GM21447 (cell line): Measurements from ENCODE around the gene CLEC3B.
"Not testable (repeated sequence)": the region's sequence is repeated elsewhere in the genome, so short reads cannot be mapped to it uniquely, and the experiment has no call there.

Source experiments
- ATAC-seq: cut with Tn5 transposase; IDR thresholded peaks from one replicate; pipeline ENCODE4 v1.9.1; 2021; ENCODE audit not compliant: unreplicated experiment

The CLEC3B gene

DNA sequence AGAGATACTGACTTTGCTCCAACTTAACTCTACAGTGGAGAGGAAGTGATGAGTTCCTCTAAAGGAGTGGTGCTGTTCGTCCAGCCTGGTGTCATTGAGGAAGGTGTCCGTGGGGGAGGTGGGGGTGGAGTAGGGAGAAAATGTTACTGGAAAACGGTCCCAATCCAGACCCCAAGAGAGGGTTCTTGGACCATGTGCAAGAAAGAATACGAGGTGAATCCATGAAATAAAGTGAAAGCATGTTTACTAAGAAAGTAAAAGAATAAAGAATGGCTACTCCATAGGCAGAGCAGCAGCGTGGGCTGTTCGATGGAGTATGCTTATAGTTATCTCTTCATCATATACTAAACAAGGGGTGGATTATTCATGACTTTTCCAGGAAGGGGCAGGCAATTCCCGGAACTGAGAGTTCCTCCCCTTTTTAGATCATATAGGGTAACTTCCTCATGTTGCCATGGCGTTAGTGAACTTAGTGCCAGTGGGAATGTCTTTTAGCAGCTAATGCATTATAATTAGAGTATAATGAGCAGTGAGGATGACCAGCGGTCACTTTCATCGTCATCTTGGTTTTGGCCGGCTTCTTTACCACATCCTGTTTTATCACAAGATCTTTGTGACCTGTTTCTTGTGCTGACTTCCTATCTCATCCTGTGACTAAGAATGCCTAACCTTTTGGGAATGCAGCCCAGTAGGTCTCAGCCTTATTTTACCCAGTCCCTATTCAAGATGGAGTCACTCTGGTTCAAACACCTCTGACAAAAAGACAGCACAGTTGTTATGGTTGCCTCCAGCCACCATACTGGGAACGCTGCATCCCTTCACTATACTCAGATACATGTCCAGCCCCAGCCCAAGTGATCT lies 38.6 kb downstream of the CLEC3B start:
- ATAC-seq: no peak

DNA sequence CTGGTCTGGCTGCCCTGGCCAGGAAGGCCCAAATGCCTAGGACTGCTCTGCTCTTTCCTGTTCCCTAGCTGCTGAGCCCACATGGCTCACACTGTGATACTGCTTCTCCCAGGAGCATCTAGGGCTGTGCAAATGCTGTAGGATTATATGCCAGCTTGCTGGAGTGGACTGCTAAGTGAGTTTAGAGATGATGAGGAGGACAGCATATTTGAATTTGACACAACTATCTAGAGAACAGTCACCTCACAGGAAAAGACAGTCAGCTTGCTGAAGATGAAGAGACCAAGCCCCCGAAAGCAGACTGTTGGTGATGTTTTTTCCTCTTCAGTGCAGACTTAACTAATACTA lies 39.2 kb downstream of the CLEC3B start:
- no peak for ATAC-seq

GRCh38 chr3:45066109-45066801 lies 40.2 kb downstream of the CLEC3B start:
- no peak for ATAC-seq

DNA sequence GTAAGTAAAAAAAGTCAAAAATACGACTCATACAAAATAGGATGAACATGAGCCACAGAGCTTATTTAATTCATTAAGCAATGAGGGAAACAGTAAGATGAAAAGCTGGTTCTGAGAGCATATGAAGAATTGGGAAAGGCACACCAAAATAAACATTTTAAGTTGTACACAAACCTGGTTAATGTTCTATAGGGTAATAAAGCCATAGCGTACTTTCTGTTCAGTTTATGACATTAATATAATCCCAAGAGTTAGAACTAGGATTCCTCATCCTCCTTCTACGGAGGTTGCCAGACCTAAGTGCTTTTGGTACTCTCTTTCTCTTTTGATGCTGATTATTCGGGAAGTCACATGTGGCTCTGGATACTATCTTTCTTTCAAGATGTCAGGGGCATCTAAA lies 41.4 kb downstream of the CLEC3B start:
- no peak for ATAC-seq

DNA sequence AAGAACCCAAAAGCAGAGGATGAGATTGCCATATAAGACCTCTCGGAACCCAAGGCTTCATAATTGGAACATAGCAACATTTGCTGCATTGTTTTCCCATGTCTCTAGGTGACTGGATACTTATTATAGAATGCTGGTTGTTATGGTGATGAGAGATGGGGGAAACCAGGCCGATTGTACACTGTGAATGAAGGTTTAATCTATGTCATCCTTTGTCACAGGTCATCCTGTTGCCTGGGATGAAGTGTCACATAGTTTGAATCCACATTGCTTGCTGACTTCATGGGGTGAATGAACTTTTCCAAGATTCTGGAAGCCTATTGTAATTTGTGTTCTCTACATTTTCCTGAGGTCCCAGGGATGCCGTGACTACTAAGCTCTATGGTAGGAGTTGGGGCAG lies 41.8 kb downstream of the CLEC3B start:
- ATAC-seq: no peak

DNA sequence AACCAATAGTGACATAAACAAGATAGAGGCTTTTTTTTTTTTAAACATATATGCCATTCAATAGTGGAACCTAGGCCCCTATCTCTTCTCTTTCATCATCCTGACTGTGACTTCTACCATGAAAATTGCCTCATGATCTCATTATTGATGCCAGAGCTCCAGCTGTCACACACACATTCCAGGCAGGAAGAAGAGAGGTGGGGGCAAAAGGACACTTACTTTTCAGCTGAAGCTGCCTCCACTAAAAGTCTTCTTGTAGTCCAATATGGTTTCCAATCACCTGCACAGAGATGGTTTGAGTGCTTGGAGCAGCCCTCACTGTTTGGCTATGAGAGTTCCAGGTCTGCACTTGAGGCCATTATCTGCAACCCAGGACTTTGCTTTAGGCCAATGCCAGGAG lies 45.0 kb downstream of the CLEC3B start:
- no peak for ATAC-seq

- no peak for ATAC-seq
Measured at GRCh38 chr3:45075821-45076625, 49.9 kb downstream of the CLEC3B start.

DNA sequence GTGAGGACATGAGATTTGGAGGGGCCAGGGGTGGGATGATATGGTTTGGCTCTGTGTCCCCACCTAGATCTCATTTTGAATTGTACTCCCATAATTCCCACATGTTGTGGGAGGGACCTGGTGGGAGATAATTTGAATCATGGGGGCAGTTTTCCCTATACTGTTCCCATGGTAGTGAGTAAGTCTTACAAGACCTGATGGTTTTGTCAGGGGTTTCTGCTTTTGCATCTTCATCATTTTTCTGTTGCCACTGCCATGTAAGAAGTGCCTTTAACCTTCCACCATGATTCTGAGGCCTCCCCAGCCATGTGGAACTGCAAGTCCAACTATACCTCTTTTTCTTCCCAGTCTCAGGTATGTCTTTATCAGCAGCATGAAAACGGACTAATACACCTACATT lies 52.2 kb downstream of the CLEC3B start:
- not testable (repeated sequence) for ATAC-seq

GRCh38 chr3:45078910-45079522 lies 52.9 kb downstream of the CLEC3B start:
- ATAC-seq: no peak

- ATAC-seq: no peak
Measured at GRCh38 chr3:45079715-45080114, 53.6 kb downstream of the CLEC3B start.

DNA sequence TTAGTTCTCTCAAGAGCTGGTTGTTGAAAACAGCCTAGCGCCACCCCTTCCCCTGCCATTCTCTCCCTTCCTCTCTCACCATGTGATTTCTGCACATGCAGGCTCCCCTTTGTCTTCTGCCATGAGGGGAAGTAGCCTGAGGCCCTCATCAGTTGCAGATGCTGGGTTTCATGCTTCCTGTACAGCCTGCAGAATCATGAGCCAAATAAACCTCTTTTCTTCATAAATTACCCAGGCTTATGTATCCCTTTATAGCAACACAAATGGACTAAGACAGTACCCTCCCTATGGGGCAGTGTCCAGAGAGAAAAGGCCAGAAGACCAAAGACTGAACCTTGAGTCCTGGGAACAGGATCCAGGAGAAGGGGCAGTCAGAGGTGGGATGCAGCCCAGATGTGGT lies 54.7 kb downstream of the CLEC3B start:
- ATAC-seq: no peak

- ATAC-seq: no peak
Measured at GRCh38 chr3:45081506-45082141, 55.5 kb downstream of the CLEC3B start.

DNA sequence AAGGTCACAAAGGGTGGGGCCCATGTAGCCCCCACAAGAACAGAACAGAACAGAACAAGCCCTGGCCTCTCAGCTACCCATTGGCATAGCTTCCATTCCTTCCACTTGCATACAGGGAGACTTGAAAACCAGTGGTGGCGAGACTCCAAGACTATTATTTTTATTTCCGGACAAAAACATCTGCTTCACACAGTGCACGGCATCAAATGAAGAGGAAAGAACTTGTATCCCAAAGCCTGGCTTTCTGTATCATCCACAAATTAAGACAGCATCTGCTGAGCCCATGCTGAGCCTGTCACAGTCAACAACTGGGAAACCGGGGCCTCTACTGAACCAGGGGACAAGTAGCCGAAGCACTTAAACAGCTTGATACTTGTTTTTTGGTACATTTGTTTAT lies 56.0 kb downstream of the CLEC3B start:
- ATAC-seq: no peak

GRCh38 chr3:45083023-45083422 lies 56.9 kb downstream of the CLEC3B start:
- ATAC-seq: no peak

- no peak for ATAC-seq
Measured at GRCh38 chr3:45084361-45084760, 58.3 kb downstream of the CLEC3B start.

GRCh38 chr3:45084820-45085816 lies 59.0 kb downstream of the CLEC3B start:
- ATAC-seq: no peak
